ENCODE data around the gene AXIN1.

- no peak for TF ChIP-seq CTCF (IDR thresholded peaks at IDR 0.05)
- no peak for TF ChIP-seq POLR2AphosphoS5 (IDR thresholded peaks at IDR 0.05)
- no peak for TF ChIP-seq POLR2A (IDR thresholded peaks at IDR 0.05)
Observed at GRCh38 chr16:340370-341091, 12.0 kb downstream of the AXIN1 start.
